ENCODE measurements around the gene MRPL52.

MRPL52 gene

DNA sequence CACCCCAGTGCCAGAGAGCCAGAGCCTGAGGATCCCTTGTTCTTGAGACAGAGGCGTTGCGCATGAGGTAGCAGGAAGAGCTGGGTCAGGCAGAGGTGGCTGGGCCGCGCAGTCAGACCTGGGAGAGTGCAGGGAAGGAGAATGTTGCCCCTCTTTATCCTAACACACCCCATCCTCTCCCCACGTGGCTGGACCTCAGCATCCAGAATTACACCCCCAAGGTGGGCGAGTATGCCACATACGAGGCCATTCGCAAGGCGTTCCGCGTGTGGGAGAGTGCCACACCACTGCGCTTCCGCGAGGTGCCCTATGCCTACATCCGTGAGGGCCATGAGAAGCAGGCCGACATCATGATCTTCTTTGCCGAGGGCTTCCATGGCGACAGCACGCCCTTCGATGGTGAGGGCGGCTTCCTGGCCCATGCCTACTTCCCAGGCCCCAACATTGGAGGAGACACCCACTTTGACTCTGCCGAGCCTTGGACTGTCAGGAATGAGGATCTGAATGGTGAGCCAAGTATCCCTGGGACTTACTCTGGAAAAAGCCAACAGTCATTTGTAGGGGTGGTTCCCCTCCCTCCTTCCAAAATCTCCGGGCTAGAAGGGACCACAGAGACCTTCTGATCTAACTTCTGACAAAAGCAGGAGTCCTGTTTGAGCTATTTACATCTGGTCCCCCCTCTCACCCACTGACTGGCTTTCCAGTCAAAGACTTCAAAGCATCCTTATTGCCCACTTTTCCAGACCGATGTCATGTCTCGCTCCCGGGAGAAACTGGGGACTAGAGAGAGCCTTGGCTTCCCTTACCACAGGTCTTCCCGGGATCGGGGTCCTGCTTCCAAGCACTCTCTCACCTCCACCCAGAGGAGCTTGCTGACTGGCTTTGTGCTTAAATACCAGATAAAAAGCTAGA is 12.8 kb downstream of the MRPL52 start:
- TF ChIP-seq, protein P1, sequence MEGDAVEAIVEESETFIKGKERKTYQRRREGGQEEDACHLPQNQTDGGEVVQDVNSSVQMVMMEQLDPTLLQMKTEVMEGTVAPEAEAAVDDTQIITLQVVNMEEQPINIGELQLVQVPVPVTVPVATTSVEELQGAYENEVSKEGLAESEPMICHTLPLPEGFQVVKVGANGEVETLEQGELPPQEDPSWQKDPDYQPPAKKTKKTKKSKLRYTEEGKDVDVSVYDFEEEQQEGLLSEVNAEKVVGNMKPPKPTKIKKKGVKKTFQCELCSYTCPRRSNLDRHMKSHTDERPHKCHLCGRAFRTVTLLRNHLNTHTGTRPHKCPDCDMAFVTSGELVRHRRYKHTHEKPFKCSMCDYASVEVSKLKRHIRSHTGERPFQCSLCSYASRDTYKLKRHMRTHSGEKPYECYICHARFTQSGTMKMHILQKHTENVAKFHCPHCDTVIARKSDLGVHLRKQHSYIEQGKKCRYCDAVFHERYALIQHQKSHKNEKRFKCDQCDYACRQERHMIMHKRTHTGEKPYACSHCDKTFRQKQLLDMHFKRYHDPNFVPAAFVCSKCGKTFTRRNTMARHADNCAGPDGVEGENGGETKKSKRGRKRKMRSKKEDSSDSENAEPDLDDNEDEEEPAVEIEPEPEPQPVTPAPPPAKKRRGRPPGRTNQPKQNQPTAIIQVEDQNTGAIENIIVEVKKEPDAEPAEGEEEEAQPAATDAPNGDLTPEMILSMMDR (IDR thresholded peaks at IDR 0.05; ENCODE audit: insufficient read depth, low read length, poor library complexity, severe bottlenecking) = no peak
- H3K27me3 ChIP-seq (replicated peaks; ENCODE audit: control insufficient read depth, insufficient read depth, low read length) = no peaks in the 10 kb centered on the region; the same call in 1 of the 2 replicates
- no peak for DNase-seq (ENCODE audit: extremely low read depth, insufficient read length)
- H3K36me3 ChIP-seq (ENCODE audit: control insufficient read depth, insufficient read depth, low read length) = no peaks in the 10 kb centered on the region
- no peak overlapping the region for H3K4me3 ChIP-seq (replicated peaks; ENCODE audit: low read depth, low read length)

DNA sequence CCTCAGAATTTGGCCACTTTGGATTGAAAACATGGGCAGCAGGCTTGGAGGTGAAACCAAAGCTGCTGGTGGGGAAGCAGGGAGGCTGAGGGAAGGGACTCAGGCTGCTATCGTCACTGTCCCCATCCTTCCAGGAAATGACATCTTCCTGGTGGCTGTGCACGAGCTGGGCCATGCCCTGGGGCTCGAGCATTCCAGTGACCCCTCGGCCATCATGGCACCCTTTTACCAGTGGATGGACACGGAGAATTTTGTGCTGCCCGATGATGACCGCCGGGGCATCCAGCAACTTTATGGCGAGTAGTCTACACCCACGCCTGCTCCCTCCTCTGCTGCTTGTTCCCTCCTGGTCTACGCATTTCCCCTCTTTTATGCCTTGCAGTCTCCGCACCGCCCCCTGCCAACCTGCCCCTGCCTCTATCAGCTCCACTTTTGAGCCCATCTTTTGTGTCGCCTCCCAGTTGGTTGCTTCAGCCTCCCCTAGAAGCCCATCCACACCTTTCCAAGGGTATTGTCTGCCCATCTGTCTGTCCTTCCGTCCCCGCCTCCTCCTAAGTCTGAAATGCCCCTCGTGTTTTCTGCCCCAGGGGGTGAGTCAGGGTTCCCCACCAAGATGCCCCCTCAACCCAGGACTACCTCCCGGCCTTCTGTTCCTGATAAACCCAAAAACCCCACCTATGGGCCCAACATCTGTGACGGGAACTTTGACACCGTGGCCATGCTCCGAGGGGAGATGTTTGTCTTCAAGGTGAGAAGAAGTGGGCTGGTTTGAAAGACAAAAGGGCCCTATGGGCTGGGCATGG is 13.6 kb downstream of the MRPL52 start:
- TF ChIP-seq, protein P1 (IDR thresholded peaks at IDR 0.05; ENCODE audit: insufficient read depth, low read length, poor library complexity, severe bottlenecking) = no peak
- H3K4me3 ChIP-seq (replicated peaks; ENCODE audit: low read depth, low read length) = no peak overlapping the region
- H3K36me3 ChIP-seq (ENCODE audit: control insufficient read depth, insufficient read depth, low read length) = no peaks in the 10 kb centered on the region
- no peak for DNase-seq (ENCODE audit: extremely low read depth, insufficient read length)
- H3K27me3 ChIP-seq (replicated peaks; ENCODE audit: control insufficient read depth, insufficient read depth, low read length) = no peaks in the 10 kb centered on the region; the same call in 1 of the 2 replicates

DNA sequence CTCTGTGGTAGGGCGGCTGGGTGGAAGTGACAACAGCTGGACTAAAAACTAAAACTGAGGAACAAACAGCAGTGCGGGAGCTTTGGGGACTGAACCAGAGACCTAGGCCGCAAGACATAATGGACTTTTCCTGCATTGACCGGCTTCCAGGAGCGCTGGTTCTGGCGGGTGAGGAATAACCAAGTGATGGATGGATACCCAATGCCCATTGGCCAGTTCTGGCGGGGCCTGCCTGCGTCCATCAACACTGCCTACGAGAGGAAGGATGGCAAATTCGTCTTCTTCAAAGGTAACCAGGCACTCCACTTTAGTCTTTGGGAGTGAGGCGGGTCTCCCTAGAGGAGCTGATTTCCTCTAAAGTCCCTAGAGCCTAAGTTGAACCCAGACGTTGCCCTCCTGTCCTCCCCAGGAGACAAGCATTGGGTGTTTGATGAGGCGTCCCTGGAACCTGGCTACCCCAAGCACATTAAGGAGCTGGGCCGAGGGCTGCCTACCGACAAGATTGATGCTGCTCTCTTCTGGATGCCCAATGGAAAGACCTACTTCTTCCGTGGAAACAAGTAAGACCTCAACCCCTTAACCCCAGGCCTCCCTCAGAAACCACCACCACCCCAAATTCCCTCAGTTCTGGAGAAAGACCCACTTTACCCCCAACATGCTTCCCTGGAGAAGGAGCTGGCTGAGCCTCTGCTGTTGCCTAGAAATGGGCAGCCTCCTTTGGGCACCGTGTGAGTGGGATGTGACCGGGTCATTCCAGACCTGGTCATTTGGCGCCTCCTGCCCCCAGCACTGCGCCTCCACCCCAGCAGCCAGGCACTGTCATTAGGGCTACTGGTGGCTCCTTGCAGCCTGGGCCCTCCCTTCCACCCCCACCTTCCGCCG is 14.8 kb downstream of the MRPL52 start:
- H3K27me3 ChIP-seq (replicated peaks; ENCODE audit: control insufficient read depth, insufficient read depth, low read length) = no peaks in the 10 kb centered on the region; the same call in 1 of the 2 replicates
- H3K36me3 ChIP-seq (ENCODE audit: control insufficient read depth, insufficient read depth, low read length) = no peaks in the 10 kb centered on the region
- H3K4me3 ChIP-seq (replicated peaks; ENCODE audit: low read depth, low read length) = no peak overlapping the region
- TF ChIP-seq, protein P1 (IDR thresholded peaks at IDR 0.05; ENCODE audit: insufficient read depth, low read length, poor library complexity, severe bottlenecking) = no peak
- DNase-seq (ENCODE audit: extremely low read depth, insufficient read length) = no peak

DNA sequence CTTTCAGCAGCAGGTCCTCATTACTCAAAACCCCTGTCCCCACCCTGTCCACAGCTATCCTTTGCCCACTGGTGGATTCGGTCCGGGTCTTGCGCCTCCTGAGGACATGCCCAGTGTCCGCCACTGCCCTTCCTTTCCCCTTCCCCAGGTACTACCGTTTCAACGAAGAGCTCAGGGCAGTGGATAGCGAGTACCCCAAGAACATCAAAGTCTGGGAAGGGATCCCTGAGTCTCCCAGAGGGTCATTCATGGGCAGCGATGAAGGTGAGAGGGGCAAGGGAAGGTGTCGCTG is 15.4 kb downstream of the MRPL52 start:
- no peaks in the 10 kb centered on the region for H3K36me3 ChIP-seq (ENCODE audit: control insufficient read depth, insufficient read depth, low read length)
- DNase-seq (ENCODE audit: extremely low read depth, insufficient read length) = no peak
- H3K27me3 ChIP-seq (replicated peaks; ENCODE audit: control insufficient read depth, insufficient read depth, low read length) = no peaks in the 10 kb centered on the region; the same call in 1 of the 2 replicates
- no peak overlapping the region for H3K4me3 ChIP-seq (replicated peaks; ENCODE audit: low read depth, low read length)
- TF ChIP-seq, protein P1 (IDR thresholded peaks at IDR 0.05; ENCODE audit: insufficient read depth, low read length, poor library complexity, severe bottlenecking) = no peak

DNA sequence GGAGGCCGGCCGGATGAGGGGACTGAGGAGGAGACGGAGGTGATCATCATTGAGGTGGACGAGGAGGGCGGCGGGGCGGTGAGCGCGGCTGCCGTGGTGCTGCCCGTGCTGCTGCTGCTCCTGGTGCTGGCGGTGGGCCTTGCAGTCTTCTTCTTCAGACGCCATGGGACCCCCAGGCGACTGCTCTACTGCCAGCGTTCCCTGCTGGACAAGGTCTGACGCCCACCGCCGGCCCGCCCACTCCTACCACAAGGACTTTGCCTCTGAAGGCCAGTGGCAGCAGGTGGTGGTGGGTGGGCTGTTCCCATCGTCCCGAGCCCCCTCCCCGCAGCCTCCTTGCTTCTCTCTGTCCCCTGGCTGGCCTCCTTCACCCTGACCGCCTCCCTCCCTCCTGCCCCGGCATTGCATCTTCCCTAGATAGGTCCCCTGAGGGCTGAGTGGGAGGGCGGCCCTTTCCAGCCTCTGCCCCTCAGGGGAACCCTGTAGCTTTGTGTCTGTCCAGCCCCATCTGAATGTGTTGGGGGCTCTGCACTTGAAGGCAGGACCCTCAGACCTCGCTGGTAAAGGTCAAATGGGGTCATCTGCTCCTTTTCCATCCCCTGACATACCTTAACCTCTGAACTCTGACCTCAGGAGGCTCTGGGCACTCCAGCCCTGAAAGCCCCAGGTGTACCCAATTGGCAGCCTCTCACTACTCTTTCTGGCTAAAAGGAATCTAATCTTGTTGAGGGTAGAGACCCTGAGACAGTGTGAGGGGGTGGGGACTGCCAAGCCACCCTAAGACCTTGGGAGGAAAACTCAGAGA is 16.3 kb downstream of the MRPL52 start:
- Histone ChIP-seq H3K27me3 (replicated peaks; ENCODE audit: control insufficient read depth, insufficient read depth, low read length) (no peaks in the 10 kb centered on the region; the same call in 1 of the 2 replicates), H3K36me3 (ENCODE audit: control insufficient read depth, insufficient read depth, low read length) (no peaks in the 10 kb centered on the region), H3K4me3 (replicated peaks; ENCODE audit: low read depth, low read length) (no peak overlapping the region)
- no peak for DNase-seq (ENCODE audit: extremely low read depth, insufficient read length)
- TF ChIP-seq, protein P1 (IDR thresholded peaks at IDR 0.05; ENCODE audit: insufficient read depth, low read length, poor library complexity, severe bottlenecking) = no peak

Measured in GM06990 (cell line).